H9 (cell line): ENCODE data around the gene PFKFB2. TPM values are rescaled to one million over a fixed set of nuclear protein-coding genes. Genes with fewer than 3 reads are reported as not detected.

Source experiments
- DNase-seq: peaks from one replicate; pipeline ENCODE4 v3.0.0-alpha.2; 2017
- H2AFZ ChIP-seq: one replicate; pipeline ENCODE4 v1.6.1; 2013; ENCODE audit warnings: mild to moderate bottlenecking, low read length, control low read depth, moderate library complexity
- H2AK5ac ChIP-seq: 2 replicates; pipeline ENCODE4 v1.6.1; 2013; ENCODE audit warnings: low read length, control low read depth, mixed read lengths; ENCODE audit not compliant: insufficient read length
- H2BK120ac ChIP-seq: one replicate; pipeline ENCODE4 v1.6.1; 2013; ENCODE audit warnings: low read depth, mild to moderate bottlenecking, low read length, control low read depth, inconsistent platforms; ENCODE audit not compliant: poor library complexity, severe bottlenecking
- H2BK12ac ChIP-seq: 2 replicates; pipeline ENCODE4 v1.6.1; 2013; ENCODE audit warnings: low read length, control low read depth, mixed read lengths, low read depth; ENCODE audit not compliant: insufficient read length
- H2BK15ac ChIP-seq: 2 replicates; pipeline ENCODE4 v1.6.1; 2013; ENCODE audit warnings: low read depth, low read length, control low read depth
- H2BK20ac ChIP-seq: one replicate; pipeline ENCODE4 v1.6.1; 2013; ENCODE audit warnings: low read depth, mild to moderate bottlenecking, low read length, control low read depth, inconsistent platforms; ENCODE audit not compliant: poor library complexity, severe bottlenecking
- H2BK5ac ChIP-seq: 2 replicates; pipeline ENCODE4 v1.6.1; 2013; ENCODE audit warnings: low read length, control low read depth, mixed read lengths; ENCODE audit not compliant: insufficient read length
- H3K14ac ChIP-seq: 2 replicates; pipeline ENCODE4 v1.6.1; 2013; ENCODE audit warnings: low read length, control low read depth; ENCODE audit not compliant: insufficient read depth
- H3K18ac ChIP-seq: 2 replicates; pipeline ENCODE4 v1.6.1; 2013; ENCODE audit warnings: low read depth, mild to moderate bottlenecking, mixed read lengths, low read length, control low read depth; ENCODE audit not compliant: insufficient read length
- H3K23ac ChIP-seq: 2 replicates; pipeline ENCODE4 v1.6.1; 2013; ENCODE audit warnings: low read length, control low read depth, mixed read lengths, low read depth; ENCODE audit not compliant: insufficient read length
- H3K23me2 ChIP-seq: 2 replicates; pipeline ENCODE4 v1.6.1; 2013; ENCODE audit warnings: low read depth, mild to moderate bottlenecking, mixed read lengths, low read length, control low read depth; ENCODE audit not compliant: insufficient read length, poor library complexity, severe bottlenecking
- H3K27ac ChIP-seq: 2 replicates; pipeline ENCODE4 v1.5.1; 2013; ENCODE audit warnings: low read length, control low read depth, mixed read lengths, low read depth; ENCODE audit not compliant: insufficient read length
- H3K27me3 ChIP-seq: 2 replicates; pipeline ENCODE4 v1.6.1; 2013; ENCODE audit warnings: low read length, control low read depth, inconsistent platforms; ENCODE audit not compliant: insufficient read depth
- H3K4ac ChIP-seq: 2 replicates; pipeline ENCODE4 v1.6.1; 2013; ENCODE audit warnings: low read depth, mild to moderate bottlenecking, control low read depth, inconsistent platforms, low read length, moderate library complexity
- H3K4me1 ChIP-seq: 2 replicates; pipeline ENCODE4 v1.6.1; 2013; ENCODE audit warnings: low read length, control low read depth, inconsistent platforms; ENCODE audit not compliant: insufficient read depth
- H3K4me2 ChIP-seq: 2 replicates; pipeline ENCODE4 v1.6.1; 2013; ENCODE audit warnings: low read length, control low read depth, mixed read lengths; ENCODE audit not compliant: insufficient read length, insufficient read depth
- H3K56ac ChIP-seq: 2 replicates; pipeline ENCODE4 v1.6.1; 2013; ENCODE audit warnings: low read depth, mild to moderate bottlenecking, mixed read lengths, low read length, control low read depth; ENCODE audit not compliant: insufficient read length
- H3K79me1 ChIP-seq: 2 replicates; pipeline ENCODE4 v1.6.1; 2013; ENCODE audit warnings: low read depth, mild to moderate bottlenecking, moderate library complexity, low read length, control low read depth, inconsistent platforms; ENCODE audit not compliant: insufficient read depth, poor library complexity, severe bottlenecking
- H3K79me2 ChIP-seq: 2 replicates; pipeline ENCODE4 v1.6.1; 2013; ENCODE audit warnings: low read length, control low read depth, inconsistent platforms; ENCODE audit not compliant: insufficient read depth
- H3K9ac ChIP-seq: 2 replicates; pipeline ENCODE4 v1.6.1; 2013; ENCODE audit warnings: low read length, control low read depth, mixed read lengths; ENCODE audit not compliant: insufficient read length; ENCODE audit errors: extremely low read depth
- H3K9me3 ChIP-seq: one replicate; pipeline ENCODE4 v1.6.1; 2013; ENCODE audit warnings: low read depth, low read length, inconsistent platforms; ENCODE audit not compliant: control insufficient read depth
- H3T11ph ChIP-seq: one replicate; pipeline ENCODE4 v1.6.1; 2013; ENCODE audit warnings: mild to moderate bottlenecking, low read length, control low read depth, inconsistent platforms
- H4K20me1 ChIP-seq: one replicate; pipeline ENCODE4 v1.6.1; 2013; ENCODE audit not compliant: control insufficient read depth, insufficient read length, insufficient read depth
- H4K5ac ChIP-seq: 2 replicates; pipeline ENCODE4 v1.6.1; 2013; ENCODE audit warnings: low read depth, mild to moderate bottlenecking, mixed read lengths, low read length, control low read depth; ENCODE audit not compliant: insufficient read length
- H4K8ac ChIP-seq: replicated peaks from 2 replicates; pipeline ENCODE4 v1.6.1; 2013; ENCODE audit warnings: low read length, control low read depth, mixed read lengths, low read depth; ENCODE audit not compliant: insufficient read length
- H4K91ac ChIP-seq: 2 replicates; pipeline ENCODE4 v1.6.1; 2013; ENCODE audit warnings: low read depth, mild to moderate bottlenecking, moderate library complexity, mixed read lengths, low read length, control low read depth; ENCODE audit not compliant: insufficient read length
- H3K27ac Mint-ChIP-seq, 3 experiments: 2 replicates in 2 of 3; 3 replicates in 1 of 3; pipeline ENCODE4 v1.8.0; 2020 to 2021; ENCODE audit warnings: mixed read lengths in 3 of 3, mild to moderate bottlenecking in 1 of 3, moderate library complexity in 1 of 3
- H3K27me3 Mint-ChIP-seq: 2 replicates; pipeline ENCODE4 v1.8.0; 2021; ENCODE audit warnings: low read depth, mild to moderate bottlenecking, moderate library complexity, mixed read lengths
- H3K36me3 Mint-ChIP-seq, 3 experiments: 2 replicates in 2 of 3; 3 replicates in 1 of 3; pipeline ENCODE4 v1.8.0; 2020 to 2021; ENCODE audit warnings: low read depth in 3 of 3, mixed read lengths in 3 of 3; ENCODE audit not compliant: insufficient read depth in 1 of 3
- H3K4me1 Mint-ChIP-seq, 2 experiments: 2 replicates each; pipeline ENCODE4 v1.8.0; 2020; ENCODE audit warnings: mixed read lengths in 2 of 2
- H3K4me3 Mint-ChIP-seq, 2 experiments: 2 replicates in 1 of 2; 3 replicates in 1 of 2; pipeline ENCODE4 v1.8.0; 2020 to 2021; ENCODE audit warnings: mild to moderate bottlenecking in 2 of 2, mixed read lengths in 2 of 2, moderate library complexity in 1 of 2
- H3K9me3 Mint-ChIP-seq, 2 experiments: 2 replicates in 1 of 2; 3 replicates in 1 of 2; pipeline ENCODE4 v1.8.0; 2020; ENCODE audit warnings: mild to moderate bottlenecking in 2 of 2, mixed read lengths in 2 of 2, moderate library complexity in 1 of 2
- WGBS: extraction: QIAGEN DNeasy Blood & Tissue Kit; methylation state at CpG from one replicate; pipeline ENCODE4 v1.1.7; 2013; ENCODE audit warnings: missing lambda C conversion rate, low lambda C conversion rate, mixed read lengths; ENCODE audit not compliant: insufficient read length; ENCODE audit errors: extremely low coverage; 5-methylcytosine and 5-hydroxymethylcytosine counted together
- total RNA-seq: library from RNA; stranded (reverse); gene quantifications from 2 replicates; pipeline ENCODE4 v1.2.1, GENCODE V29; 2021
- TF ChIP-seq, protein P1 (sequence below): fragments of 200-600 bp; sonication (generic); conservative IDR thresholded peaks from 3 replicates; pipeline ENCODE4 v1.8.0; 2021; ENCODE audit warnings: antibody characterized with exemption, mild to moderate bottlenecking

The PFKFB2 gene
- total RNA-seq, 1 experiment from 2014 or later: 14.6 TPM

GRCh38 chr1:207124389-207124788 lies 71.3 kb downstream of the PFKFB2 start:
- H3K9me3 ChIP-seq: no peaks in the 10 kb centered on the region
- H2AK5ac ChIP-seq: no peak overlapping the region
- H3K14ac ChIP-seq: no peak overlapping the region
- H3K27ac Mint-ChIP-seq: no peak overlapping the region
- no peaks in the 10 kb centered on the region for H3K23me2 ChIP-seq
- H4K8ac ChIP-seq: no peak overlapping the region
- H3K56ac ChIP-seq: no peak overlapping the region
- H3K9me3 Mint-ChIP-seq: peaks cover 8% of the 10 kb centered on the region in 2 experiments
- TF ChIP-seq, protein P1, sequence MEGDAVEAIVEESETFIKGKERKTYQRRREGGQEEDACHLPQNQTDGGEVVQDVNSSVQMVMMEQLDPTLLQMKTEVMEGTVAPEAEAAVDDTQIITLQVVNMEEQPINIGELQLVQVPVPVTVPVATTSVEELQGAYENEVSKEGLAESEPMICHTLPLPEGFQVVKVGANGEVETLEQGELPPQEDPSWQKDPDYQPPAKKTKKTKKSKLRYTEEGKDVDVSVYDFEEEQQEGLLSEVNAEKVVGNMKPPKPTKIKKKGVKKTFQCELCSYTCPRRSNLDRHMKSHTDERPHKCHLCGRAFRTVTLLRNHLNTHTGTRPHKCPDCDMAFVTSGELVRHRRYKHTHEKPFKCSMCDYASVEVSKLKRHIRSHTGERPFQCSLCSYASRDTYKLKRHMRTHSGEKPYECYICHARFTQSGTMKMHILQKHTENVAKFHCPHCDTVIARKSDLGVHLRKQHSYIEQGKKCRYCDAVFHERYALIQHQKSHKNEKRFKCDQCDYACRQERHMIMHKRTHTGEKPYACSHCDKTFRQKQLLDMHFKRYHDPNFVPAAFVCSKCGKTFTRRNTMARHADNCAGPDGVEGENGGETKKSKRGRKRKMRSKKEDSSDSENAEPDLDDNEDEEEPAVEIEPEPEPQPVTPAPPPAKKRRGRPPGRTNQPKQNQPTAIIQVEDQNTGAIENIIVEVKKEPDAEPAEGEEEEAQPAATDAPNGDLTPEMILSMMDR: no peak
- H3K4me1 ChIP-seq: no peaks in the 10 kb centered on the region
- no peak overlapping the region for H2AFZ ChIP-seq
- H4K20me1 ChIP-seq: no peaks in the 10 kb centered on the region
- no peak for DNase-seq
- no peak overlapping the region for H2BK12ac ChIP-seq
- H3K36me3 Mint-ChIP-seq: peaks cover 0 to 14% (median 0%) of the 10 kb centered on the region in 3 experiments; a peak in 3 of 7 replicates
- H3K27me3 ChIP-seq: no peaks in the 10 kb centered on the region
- no peaks in the 10 kb centered on the region for H3K79me1 ChIP-seq
- WGBS: no CpG with 5 or more reads among the region's 3 CpGs
- H2BK120ac ChIP-seq: no peak overlapping the region
- no peak overlapping the region for H2BK5ac ChIP-seq
- H4K5ac ChIP-seq: no peak overlapping the region
- H3K4me2 ChIP-seq: no peak overlapping the region
- no peak overlapping the region for H2BK20ac ChIP-seq
- H3K23ac ChIP-seq: no peak overlapping the region
- no peak overlapping the region for H3T11ph ChIP-seq
- H3K27ac ChIP-seq: no peak overlapping the region
- H3K4ac ChIP-seq: no peak overlapping the region
- no peak overlapping the region for H3K18ac ChIP-seq
- H3K9ac ChIP-seq: no peak overlapping the region
- H3K4me1 Mint-ChIP-seq: peaks cover 5% of the 10 kb centered on the region in 2 experiments; a peak in 3 of 4 replicates
- no peak overlapping the region for H4K91ac ChIP-seq
- H2BK15ac ChIP-seq: no peak overlapping the region
- H3K79me2 ChIP-seq: no peaks in the 10 kb centered on the region
- H3K4me3 Mint-ChIP-seq: no peak overlapping the region
- peaks cover 2% of the 10 kb centered on the region; the same call in 1 of the 2 replicates for H3K27me3 Mint-ChIP-seq
